RWPE1 (cell line): ENCODE results near the gene CFAP52.
"Not testable (repeated sequence)": the region's sequence is repeated elsewhere in the genome, so short reads cannot be mapped to it uniquely, and the experiment has no call there.

Experiments
- CTCF ChIA-PET: fragments of 350-600 bp; sonication (Branson Sonifier 250); formaldehyde crosslinking; extraction: SDS; loops from one replicate; lab custom pipeline; 2021; lab: Yijun Ruan, JAX
- POLR2A ChIA-PET: fragments of 400-600 bp; formaldehyde crosslinking; extraction: SDS; loops from one replicate; lab custom pipeline; 2020; ENCODE audit warnings: antibody characterized with exemption; ENCODE audit not compliant: low non-redundant PET; lab: Yijun Ruan, JAX
- DNase-seq: peaks from one replicate; pipeline ENCODE4 v3.0.0; 2012; ENCODE audit warnings: low spot score
- H3K27ac ChIP-seq: fragments of 450-650 bp; 2 replicates; pipeline ENCODE4 v1.5.1; 2017
- CTCF ChIP-seq: fragments of 450-650 bp; conservative IDR thresholded peaks from 2 replicates; pipeline ENCODE4 v1.5.1; 2017; ENCODE audit warnings: low read depth, mild to moderate bottlenecking

Gene CFAP52

GRCh38 chr17:9553181-9553580 is 23.3 kb upstream of the CFAP52 start:
- ChIA-PET POLR2A (no interaction called here), CTCF (no interaction called here)
- DNase-seq, result no peak
- no peak for TF ChIP-seq CTCF
- H3K27ac ChIP-seq, result no peak overlapping the region

- no peak for TF ChIP-seq CTCF
- no peak for DNase-seq
- POLR2A ChIA-PET, result no interaction called here
- H3K27ac ChIP-seq, result no peak overlapping the region
- CTCF ChIA-PET, result no interaction called here
Measured at GRCh38 chr17:9553596-9553995, 22.8 kb upstream of the CFAP52 start.

- H3K27ac ChIP-seq, POLR2A ChIA-PET: not testable (repeated sequence)
- TF ChIP-seq CTCF, result peak; percentile 34
- CTCF ChIA-PET, result interaction anchor here (0.5 to 0.7 kb wide), 3 partner anchors 26 to 629 kb away, joined by 3 read pairs; no protein-coding TSS in a partner anchor
- peak; percentile 49 for DNase-seq
Measured at GRCh38 chr17:9554715-9555114, 21.7 kb upstream of the CFAP52 start.

GRCh38 chr17:9557161-9557755 is 19.2 kb upstream of the CFAP52 start:
- no peak overlapping the region for H3K27ac ChIP-seq
- ChIA-PET POLR2A (no interaction called here), CTCF (no interaction called here)
- no peak for DNase-seq
- no peak for TF ChIP-seq CTCF

- ChIA-PET CTCF (no interaction called here), POLR2A (no interaction called here)
- DNase-seq, result no peak
- H3K27ac ChIP-seq, result no peak overlapping the region
- TF ChIP-seq CTCF, result no peak
Measured at GRCh38 chr17:9557857-9558256, 18.6 kb upstream of the CFAP52 start.

- CTCF ChIA-PET, result no interaction called here
- no peak for TF ChIP-seq CTCF
- DNase-seq, result no peak
- H3K27ac ChIP-seq, result no peak overlapping the region
- POLR2A ChIA-PET, result no interaction called here
Measured at GRCh38 chr17:9564104-9564503, 12.3 kb upstream of the CFAP52 start.

GRCh38 chr17:9566067-9566466 is 10.4 kb upstream of the CFAP52 start:
- ChIA-PET CTCF (interaction anchor here (0.6 kb wide), 1 partner anchor 15 kb away, joined by 3 read pairs; no protein-coding TSS in a partner anchor), POLR2A (no interaction called here)
- TF ChIP-seq CTCF, result no peak
- H3K27ac ChIP-seq, result no peak overlapping the region
- no peak for DNase-seq

- CTCF ChIA-PET, H3K27ac ChIP-seq, DNase-seq, POLR2A ChIA-PET: not testable (repeated sequence)
Measured at GRCh38 chr17:9566739-9567138, 9.7 kb upstream of the CFAP52 start.
